Esophagus (tissue), 2 donors: Measurements from ENCODE around the gene TNFRSF4. TPM values are rescaled to one million over a fixed set of nuclear protein-coding genes. Genes with fewer than 3 reads are reported as not detected.

Experiments used
- H3K27ac ChIP-seq, 2 donors: one replicate each; pipeline ENCODE4 v1.5.1; 2013; ENCODE audit warnings: low read depth in 2 of 2, mild to moderate bottlenecking in 2 of 2, inconsistent platforms in 1 of 2, low read length in 1 of 2, moderate library complexity in 1 of 2
- H3K27me3 ChIP-seq, 2 donors: one replicate each; pipeline ENCODE4 v1.6.1; 2013; ENCODE audit warnings: low read length in 2 of 2, control low read depth in 1 of 2, mild to moderate bottlenecking in 1 of 2; ENCODE audit not compliant: insufficient read depth in 2 of 2, control insufficient read depth in 1 of 2
- H3K36me3 ChIP-seq, 2 donors: one replicate each; pipeline ENCODE4 v1.6.1; 2013; ENCODE audit warnings: low read length in 1 of 2; ENCODE audit not compliant: control insufficient read depth in 2 of 2, insufficient read depth in 2 of 2
- H3K4me1 ChIP-seq, 2 donors: one replicate each; pipeline ENCODE4 v1.6.1; 2013; ENCODE audit warnings: low read length in 1 of 2; ENCODE audit not compliant: control insufficient read depth in 2 of 2, insufficient read depth in 2 of 2
- H3K4me3 ChIP-seq, 2 donors: one replicate each; pipeline ENCODE4 v1.5.1; 2013; ENCODE audit warnings: low read length in 2 of 2, mild to moderate bottlenecking in 2 of 2, low read depth in 1 of 2, moderate library complexity in 1 of 2
- H3K9me3 ChIP-seq, 2 donors: one replicate each; pipeline ENCODE4 v1.6.1; 2013; ENCODE audit warnings: mild to moderate bottlenecking in 2 of 2, low read depth in 1 of 2, low read length in 1 of 2, moderate library complexity in 1 of 2; ENCODE audit not compliant: control insufficient read depth in 2 of 2, insufficient read depth in 1 of 2
- WGBS, 2 donors: extraction: QIAGEN DNeasy Blood & Tissue Kit; methylation state at CpG; one replicate each; pipeline ENCODE4 v1.1.7; 2013; 5-methylcytosine and 5-hydroxymethylcytosine counted together
- polyA plus RNA-seq, 2 donors: library from polyadenylated mRNA; stranded (reverse); fragments of 200-250 nt; gene quantifications; one replicate each; pipeline ENCODE4 v1.2.3, GENCODE V29; 2013
- donor health status: healthy with polysubstance abuse.
- donor health status: Bipolar disorder and iron deficiency.

Gene TNFRSF4
- polyA plus RNA-seq, 2 donors, result 0.73 to 1.1 TPM

DNA sequence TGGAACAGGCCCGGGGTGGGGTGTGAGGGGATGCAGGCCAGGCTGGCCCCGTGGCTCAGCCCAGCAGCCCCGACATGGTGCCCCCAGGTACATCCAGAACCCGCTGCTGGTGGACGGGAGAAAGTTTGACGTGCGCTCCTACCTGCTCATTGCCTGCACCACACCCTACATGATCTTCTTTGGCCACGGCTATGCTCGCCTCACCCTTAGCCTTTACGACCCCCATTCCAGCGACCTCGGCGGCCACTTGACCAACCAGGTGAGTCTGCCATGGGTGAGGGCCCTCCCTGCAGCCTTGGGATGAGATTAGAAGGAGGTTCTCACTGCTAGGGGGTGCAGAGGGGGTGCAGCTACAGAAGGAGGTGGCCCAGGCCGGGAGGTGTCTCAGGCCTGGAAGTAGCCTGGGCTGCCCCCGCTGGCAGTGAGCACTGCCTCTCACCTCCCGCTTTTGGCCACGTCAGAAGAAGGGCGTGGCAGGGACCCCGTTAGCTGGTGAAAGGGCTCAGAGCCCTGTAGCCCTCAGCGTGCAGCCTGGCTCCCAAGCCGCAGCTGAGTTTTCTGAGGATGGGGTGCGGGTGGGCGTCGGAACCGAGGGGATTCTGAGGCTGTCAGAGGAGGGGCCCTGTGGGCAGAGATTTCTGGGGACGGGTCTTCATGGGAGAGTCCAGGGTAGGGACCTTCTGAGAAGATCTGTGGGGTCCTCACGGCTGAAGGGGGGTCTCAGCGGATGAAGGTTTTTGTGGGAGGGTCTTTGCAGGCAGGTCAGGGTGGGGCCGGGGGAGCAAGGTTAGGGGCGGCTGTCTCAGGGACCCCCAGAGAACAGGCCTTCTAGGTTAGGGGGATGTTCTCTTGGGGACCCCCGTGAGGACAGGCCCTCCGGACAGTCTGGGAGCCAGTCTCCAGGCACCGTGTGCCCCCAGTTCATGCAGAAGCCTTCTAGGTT lies 29.8 kb downstream of the TNFRSF4 start:
- Histone ChIP-seq H3K9me3 (no peaks in the 10 kb centered on the region), H3K27me3 (no peaks in the 10 kb centered on the region), H3K4me3 (no peak overlapping the region), H3K27ac (no peak overlapping the region), H3K4me1 (no peaks in the 10 kb centered on the region), H3K36me3 (peaks cover 0 to 2% of the 10 kb centered on the region in 2 donors)
- 85 to 88% methylated on average over 32 to 33 of the region's 33 CpGs for WGBS, 2 donors

DNA sequence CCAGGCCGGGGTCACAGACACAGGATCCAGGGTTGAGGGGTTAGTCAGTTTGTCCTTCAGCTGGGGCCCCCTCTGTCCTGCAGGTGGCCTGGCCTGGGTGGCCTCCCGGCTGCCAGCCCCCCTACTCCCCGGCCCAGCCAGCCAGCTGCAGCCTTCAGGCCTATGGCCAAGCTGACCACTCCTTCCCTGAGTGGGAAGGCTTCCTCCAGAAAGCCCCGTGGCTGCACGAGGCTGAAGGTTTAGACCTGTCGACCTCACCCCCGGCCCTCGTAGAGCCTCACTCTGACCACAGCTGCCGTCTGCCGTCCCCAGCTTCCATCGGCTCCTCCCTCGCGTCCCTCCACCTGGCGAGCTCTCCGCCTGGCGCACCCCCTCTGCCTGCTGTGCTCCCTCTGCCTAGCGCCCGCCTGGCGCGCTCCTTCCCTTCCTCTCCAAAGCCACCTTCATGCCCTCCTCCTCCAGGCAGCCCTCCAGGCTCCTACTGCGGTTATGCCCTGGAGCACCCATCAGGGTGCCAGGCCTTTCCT lies 30.7 kb downstream of the TNFRSF4 start:
- Histone ChIP-seq H3K4me1 (peaks cover 0 to 3% of the 10 kb centered on the region in 2 donors), H3K9me3 (no peaks in the 10 kb centered on the region), H3K36me3 (peaks cover 0 to 2% of the 10 kb centered on the region in 2 donors), H3K27me3 (no peaks in the 10 kb centered on the region), H3K4me3 (no peak overlapping the region), H3K27ac (no peak overlapping the region)
- WGBS, 2 donors, result 79% methylated on average over 21 of the region's 21 CpGs

DNA sequence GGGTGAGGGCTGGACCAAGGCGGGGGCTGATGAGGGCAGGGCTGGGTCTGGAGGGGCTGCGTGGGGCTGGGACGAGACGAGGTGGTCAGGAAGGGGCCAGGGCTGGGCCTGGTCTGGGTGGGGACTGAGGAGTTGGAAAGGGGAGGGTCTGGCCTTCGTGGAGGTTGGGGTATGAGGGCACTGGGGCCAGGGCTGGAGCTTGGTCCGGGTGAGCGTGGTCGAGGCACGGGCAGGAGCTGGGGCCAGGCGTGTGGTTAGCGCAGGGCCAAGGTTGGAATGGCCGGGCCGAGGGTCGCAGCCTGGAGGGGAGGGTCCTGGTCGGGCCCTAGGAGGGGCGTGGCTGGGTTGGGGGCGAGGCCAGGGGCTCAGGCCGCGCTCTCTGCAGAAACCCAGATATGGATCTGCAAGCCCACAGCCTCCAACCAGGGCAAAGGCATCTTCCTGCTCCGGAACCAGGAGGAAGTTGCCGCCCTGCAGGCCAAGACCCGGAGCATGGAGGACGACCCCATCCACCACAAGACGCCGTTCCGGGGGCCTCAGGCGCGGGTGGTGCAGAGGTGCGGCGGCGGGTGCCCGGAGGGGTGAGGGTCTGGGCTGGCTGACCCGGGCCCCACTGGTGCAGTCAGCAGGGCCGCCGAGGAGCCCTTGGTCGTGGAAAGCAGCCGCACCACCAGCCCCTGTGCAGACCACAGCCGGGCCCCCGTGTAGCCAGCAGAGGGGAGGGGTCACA lies 31.3 kb downstream of the TNFRSF4 start:
- Histone ChIP-seq H3K4me1 (peaks cover 0 to 3% of the 10 kb centered on the region in 2 donors), H3K36me3 (peaks cover 0 to 2% of the 10 kb centered on the region in 2 donors), H3K27ac (no peak overlapping the region), H3K4me3 (no peak overlapping the region), H3K9me3 (no peaks in the 10 kb centered on the region), H3K27me3 (no peaks in the 10 kb centered on the region)
- 67 to 71% methylated on average over 28 to 39 of the region's 39 CpGs for WGBS, 2 donors

DNA sequence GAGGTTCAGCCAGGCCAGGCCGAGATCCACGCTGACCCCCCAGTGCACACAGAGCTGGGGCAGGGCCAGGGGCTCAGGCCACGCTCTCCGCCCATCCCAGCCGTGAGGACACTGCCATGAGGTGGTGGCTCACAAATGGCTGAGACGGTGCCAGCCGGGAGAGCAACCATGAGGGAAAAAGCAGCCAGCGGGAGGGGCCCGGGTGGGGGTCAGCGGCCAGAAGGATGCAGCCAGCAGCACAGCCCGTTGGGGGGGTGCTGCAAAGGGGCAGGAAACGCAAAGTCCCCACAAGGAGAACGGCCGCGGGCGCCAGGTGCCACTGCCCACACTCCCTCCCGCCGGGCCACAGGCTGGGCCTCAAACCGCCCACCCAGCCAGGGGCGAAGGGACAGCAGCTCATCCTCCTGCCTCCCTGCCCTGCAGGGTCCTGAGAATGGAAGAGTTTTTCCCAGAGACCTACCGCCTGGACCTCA lies 32.0 kb downstream of the TNFRSF4 start:
- Histone ChIP-seq H3K27me3 (no peaks in the 10 kb centered on the region), H3K27ac (no peak overlapping the region), H3K4me1 (peaks cover 0 to 3% of the 10 kb centered on the region in 2 donors), H3K9me3 (no peaks in the 10 kb centered on the region), H3K4me3 (no peak overlapping the region), H3K36me3 (peaks cover 0 to 2% of the 10 kb centered on the region in 2 donors)
- WGBS, 2 donors, result 75 to 76% methylated on average over 21 of the region's 21 CpGs

DNA sequence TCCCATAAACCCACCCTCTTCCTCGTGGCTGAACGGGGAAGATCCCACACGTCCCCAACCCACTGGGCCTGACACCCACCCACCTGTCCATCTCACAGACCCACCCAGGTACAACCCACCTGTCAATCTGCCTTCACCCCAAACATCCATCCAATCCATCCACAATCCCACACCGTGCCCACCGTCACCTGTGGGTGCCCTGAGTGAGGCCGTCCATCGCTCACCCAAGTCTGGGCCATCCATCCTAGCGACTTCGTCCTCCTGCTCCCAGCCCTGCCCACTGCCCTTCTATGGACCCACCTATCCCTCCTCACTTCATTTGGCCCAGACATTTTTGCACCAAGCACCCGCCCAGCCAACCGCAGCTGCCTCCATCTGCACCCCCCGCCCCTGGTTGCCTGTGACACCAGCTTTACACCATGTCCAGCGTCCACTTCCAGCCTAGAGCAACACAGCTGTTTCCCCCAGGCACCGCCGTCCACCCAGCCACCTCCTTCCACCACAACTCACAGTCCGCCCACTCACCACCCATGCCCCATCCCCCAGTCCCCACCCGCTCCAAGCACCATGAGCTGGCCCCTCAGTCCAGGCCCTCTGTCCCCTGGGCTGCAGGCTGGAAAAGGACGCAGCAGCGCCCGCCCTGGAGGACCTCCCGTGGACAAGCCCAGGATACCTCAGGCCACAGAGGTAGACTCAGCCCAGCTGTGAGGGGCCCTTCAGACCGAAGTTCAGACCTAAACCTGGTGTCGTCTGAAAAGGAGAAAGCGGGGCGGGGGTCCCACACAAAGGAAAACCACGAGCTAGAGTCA lies 32.6 kb downstream of the TNFRSF4 start:
- Histone ChIP-seq H3K9me3 (no peaks in the 10 kb centered on the region), H3K27me3 (no peaks in the 10 kb centered on the region), H3K4me1 (peaks cover 0 to 3% of the 10 kb centered on the region in 2 donors), H3K4me3 (no peak overlapping the region), H3K27ac (no peak overlapping the region), H3K36me3 (peaks cover 0 to 2% of the 10 kb centered on the region in 2 donors)
- 87 to 91% methylated on average over 26 of the region's 26 CpGs for WGBS, 2 donors

DNA sequence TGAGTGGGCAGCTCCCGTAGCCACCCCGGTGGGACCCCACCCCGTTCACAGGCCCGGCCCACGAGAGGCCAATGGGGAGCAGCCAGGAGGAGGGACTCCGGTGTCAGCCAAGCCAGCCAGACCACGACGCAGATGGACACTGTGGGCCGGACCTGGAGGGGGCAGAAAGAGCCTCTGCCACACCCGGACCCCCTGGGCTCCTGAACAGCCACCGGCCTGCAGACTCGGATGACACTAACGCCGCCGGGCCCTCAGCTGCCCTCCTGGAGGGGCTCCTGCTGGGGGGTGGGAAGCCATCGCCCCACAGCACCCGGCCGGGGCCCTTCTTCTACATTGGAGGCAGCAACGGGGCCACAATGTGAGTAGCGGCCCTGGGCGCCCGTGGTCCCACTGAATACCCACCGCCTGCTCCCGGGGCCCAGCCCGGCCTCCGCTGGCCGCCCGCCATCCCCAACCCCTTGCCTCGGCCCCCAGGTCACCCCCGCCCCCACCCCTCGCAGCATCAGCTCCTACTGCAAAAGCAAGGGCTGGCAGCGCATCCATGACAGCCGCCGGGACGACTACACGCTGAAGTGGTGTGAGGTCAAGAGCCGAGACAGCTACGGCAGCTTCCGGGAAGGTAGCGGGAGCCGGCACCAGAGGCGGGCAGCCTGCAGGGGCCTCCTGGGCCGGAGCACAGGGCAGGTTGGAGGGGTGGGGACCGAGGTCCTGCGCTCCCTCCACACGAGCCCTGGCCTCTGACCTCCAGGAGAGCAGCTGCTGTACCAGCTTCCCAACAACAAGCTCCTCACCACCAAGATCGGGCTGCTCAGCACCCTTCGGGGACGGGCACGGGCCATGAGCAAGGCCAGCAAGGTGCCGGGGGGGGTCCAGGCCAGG lies 33.7 kb downstream of the TNFRSF4 start:
- no peak overlapping the region for H3K4me3 ChIP-seq
- H3K4me1 ChIP-seq, result peaks cover 2 to 3% of the 10 kb centered on the region in 2 donors
- peaks cover 0 to 8% of the 10 kb centered on the region in 2 donors for H3K36me3 ChIP-seq
- H3K27me3 ChIP-seq, result no peaks in the 10 kb centered on the region
- peaks cover 0 to 2% of the 10 kb centered on the region in 2 donors for H3K9me3 ChIP-seq
- WGBS, 2 donors, result 83 to 84% methylated on average over 43 to 51 of the region's 51 CpGs
- no peak overlapping the region for H3K27ac ChIP-seq

DNA sequence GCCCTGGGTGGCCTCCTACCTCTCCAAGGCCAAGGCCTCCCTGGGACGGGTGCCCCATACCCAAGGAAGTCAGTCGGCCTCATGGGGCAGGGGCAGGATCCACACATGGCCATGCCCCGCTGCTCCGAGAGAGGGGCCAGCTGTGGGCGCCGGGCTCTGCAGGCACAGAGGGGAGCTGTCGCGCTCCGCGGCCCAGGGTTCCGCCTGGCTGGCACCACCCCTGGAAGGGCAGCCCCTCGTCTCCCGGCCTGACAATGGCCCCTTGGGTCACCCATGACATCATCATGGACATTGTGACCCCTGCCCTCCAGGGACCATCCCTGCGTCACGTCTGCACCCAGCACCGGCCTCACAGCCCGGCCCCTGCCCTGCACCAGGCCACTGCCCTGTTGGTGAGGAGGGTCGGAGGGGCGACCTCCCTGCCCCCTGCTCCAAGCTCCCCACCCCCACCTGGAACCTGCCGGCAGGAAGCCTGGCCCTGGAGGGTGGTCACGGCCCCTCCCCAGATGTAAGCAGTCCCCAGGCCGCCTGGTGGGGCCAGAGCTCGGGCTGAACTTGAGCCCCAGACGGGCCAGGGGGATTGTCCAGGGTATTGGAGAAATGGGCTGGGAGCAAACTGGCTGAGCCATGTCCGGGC lies 34.5 kb downstream of the TNFRSF4 start:
- no peak overlapping the region for H3K27ac ChIP-seq
- peaks cover 0 to 2% of the 10 kb centered on the region in 2 donors for H3K9me3 ChIP-seq
- peaks cover 0 to 8% of the 10 kb centered on the region in 2 donors for H3K36me3 ChIP-seq
- 83 to 84% methylated on average over 22 to 25 of the region's 25 CpGs for WGBS, 2 donors
- H3K4me1 ChIP-seq, result peaks cover 2 to 3% of the 10 kb centered on the region in 2 donors
- no peaks in the 10 kb centered on the region for H3K27me3 ChIP-seq
- no peak overlapping the region for H3K4me3 ChIP-seq

DNA sequence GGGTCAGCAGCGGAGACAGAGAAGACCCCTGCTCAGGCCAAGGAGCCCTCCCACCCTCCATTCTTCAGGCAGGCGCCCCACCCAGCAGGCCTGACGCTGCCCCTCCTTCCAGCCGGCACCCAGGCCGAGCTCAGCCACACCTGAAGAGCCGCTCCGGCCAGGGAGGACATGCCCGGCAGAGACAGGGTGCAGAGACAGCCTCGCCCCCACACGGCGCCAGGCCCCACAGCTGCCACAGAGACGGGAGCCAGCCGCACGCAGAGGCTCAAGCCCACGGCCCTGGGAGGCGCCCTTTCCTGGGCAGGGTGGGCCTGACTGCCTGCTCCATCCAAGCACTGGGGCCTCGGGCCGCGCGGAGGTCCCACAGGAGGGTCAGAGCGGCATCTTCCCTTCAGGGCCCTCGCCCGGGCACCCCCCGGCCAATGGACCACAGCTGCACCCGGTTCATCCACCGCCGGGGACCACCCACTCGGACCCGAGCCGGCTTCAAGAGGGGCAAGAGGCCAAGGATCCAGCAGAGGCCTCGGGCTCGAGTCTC lies 35.1 kb downstream of the TNFRSF4 start:
- 90 to 93% methylated on average over 28 to 32 of the region's 32 CpGs for WGBS, 2 donors
- Histone ChIP-seq H3K36me3 (peaks cover 0 to 10% of the 10 kb centered on the region in 2 donors), H3K4me1 (peaks cover 2 to 3% of the 10 kb centered on the region in 2 donors), H3K4me3 (no peak overlapping the region), H3K27ac (no peak overlapping the region), H3K9me3 (peaks cover 0 to 2% of the 10 kb centered on the region in 2 donors), H3K27me3 (no peaks in the 10 kb centered on the region)
